ENCODE data around the gene PITPNC1.
"Not testable (repeated sequence)": the region's sequence is repeated elsewhere in the genome, so short reads cannot be mapped to it uniquely, and the experiment has no call there.

Gene PITPNC1

GRCh38 chr17:67633751-67634211 is 256.7 kb downstream of the PITPNC1 start:
- no peak for DNase-seq

DNA sequence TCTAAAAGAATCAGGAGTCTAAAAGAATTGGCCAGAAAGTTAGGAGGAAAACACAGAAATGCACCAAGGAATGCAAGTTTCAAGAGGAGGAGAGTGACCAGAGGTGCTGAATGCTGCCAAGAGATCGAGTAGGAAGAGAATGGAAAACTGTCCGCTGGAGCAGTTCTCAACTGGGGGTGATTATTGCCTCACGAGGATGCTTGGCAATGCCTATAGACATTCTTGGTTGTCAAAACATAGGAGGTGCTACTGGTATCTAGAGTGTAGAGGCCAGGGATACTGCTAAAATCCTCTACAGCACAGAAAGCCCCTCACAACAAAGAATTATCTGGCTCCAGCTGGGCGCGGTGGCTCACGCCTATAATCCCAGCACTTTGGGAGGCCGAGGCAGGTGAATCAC is 258.6 kb downstream of the PITPNC1 start:
- no peak for DNase-seq

DNA sequence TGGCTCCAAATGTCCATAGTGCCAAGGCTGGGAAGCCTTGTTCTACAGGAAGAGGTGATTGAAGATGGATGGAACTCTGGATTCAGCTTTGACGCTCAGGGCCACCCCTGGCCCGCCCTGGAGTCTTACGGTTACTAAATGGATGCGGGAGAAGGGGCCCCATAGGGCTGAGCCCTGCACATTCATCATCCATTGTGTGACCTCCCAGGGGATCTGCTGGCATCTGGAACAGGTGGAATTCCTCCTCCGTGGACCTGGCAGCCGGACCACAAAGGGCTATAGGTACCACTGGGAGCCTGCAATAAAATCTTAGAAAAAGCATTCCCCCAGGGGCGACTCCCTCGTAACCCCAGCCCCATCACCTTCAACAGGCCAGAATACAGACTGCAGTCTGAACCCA is 259.2 kb downstream of the PITPNC1 start:
- no peak for DNase-seq

DNA sequence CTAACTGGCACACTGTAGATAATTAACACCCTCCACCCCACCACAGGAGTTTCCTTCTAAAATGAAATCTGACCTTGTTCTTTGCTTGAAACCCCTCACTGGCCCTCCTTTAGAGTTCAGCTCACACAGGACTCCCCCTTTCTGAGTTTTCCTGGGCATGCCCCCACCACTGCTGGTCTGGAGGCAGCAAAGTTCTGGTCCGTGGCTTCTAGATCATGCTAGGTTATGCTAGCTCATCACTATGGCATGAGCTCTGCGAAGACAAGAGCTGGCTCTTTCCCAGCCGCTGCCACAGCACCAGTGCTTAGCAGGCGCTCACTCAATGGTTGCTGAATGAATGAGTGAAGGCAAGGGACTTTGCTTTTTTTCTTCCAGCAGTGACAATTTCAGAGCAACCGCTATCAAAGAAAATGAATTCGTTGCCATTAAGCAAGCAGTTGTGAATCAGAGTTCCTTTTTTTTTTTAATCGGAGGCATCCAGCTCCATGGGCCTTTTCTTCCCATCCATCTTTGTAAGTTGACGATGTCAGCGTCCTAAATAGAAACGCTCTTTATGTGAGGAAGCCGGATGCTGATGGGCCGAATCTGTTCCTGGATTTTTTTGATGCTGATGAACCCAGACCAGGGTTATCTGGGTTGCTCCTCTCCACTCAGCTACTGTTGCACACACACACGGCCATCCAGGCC is 259.9 kb downstream of the PITPNC1 start:
- no peak for DNase-seq

DNA sequence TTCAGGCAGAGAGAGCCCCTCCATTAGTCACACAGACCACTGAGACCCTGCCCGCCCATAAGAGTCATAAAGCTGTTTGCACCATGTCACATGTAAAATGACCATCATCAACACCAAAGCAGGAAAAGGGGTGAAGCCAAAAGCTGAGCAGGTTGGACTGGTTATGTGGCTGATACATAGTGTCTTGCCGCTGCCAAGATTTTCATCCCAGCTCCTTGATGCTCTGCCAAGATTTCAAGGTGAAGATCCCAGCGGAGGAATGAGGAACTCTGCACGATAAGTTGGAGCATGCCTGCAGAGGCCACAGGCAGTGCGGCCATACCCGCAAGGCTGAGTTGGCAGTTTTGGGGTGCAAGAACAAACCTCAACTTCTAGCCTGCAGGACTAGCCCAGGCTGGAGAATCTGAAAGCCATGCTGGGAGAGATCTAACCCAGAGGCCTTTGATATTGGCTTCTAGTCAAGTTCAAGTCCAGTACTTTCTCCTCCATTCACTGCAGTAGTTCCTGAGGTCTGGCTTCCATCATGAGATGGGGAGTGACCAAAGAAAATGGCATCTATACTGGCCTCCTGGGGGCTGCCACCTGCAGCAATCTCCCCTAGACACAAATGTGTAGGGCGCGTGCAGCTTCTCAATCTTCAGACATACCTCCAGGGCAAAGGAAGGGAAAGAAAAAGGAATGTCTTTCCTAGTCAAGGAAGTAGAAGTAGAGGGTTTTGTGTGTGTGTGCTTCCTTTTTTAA is 261.0 kb downstream of the PITPNC1 start:
- DNase-seq: peak; percentile 80

- no peak for DNase-seq
Measured at GRCh38 chr17:67638871-67639270, 261.8 kb downstream of the PITPNC1 start.

- no peak for DNase-seq
Measured at GRCh38 chr17:67639555-67639954, 262.5 kb downstream of the PITPNC1 start.

DNA sequence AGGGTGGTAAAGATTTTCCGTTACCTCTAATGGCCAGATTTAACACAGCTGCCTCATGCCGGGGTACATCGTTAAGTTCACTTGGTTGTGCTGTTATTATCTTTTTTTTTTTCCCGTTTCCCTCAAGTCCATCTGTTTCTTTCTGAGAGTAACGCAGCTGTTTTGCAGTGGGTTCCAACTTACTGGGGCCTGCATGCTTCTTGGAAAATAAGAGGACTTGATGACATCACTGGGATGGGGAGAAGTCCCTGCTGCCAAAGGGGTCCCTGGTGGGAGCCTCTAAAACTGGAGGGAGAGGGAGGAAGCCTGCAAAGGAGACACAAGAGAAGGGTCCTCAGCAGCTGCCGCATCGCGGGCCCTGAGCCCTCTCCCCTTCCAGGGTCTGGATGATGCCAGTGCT is 262.9 kb downstream of the PITPNC1 start:
- DNase-seq: no peak

- no peak for DNase-seq
Measured at GRCh38 chr17:67642488-67642887, 265.4 kb downstream of the PITPNC1 start.

DNA sequence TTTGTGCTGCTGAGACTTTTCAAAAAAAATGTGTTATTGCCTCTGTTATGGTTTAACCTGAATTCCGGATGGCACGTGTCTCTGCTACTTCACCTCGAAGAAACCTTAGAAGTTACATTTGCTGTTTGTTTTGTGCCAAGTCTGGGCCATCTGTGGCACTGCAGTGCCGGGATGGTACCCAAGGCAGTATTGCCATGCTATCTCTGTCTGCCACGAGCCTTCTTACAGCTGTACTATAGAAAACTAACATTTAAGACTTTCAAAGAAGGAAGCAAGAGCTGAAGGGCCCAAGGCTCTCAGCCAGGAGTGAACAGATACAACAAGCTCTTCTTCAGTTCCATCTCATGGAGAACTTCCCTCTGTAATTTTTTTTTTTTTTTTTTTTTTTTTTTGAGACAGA is 267.0 kb downstream of the PITPNC1 start:
- no peak for DNase-seq

DNA sequence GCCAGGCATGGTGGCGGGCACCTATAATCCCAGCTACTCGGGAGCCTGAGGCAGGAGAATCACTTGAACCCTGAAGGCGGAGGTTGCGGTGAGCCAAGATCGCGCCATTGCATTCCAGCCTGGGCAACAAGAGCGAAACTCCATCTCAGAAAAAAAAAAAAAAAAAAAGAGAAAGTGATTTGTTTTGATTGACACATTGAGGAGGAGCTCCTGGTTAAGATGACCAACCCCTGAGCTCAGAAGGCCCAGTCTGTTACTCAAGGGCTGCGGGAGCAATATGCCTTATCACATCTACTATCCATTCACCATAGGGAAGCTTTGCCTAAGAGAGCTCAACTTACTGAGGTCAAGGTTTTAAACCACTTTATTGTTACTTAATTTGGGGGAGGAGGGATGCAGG is 268.1 kb downstream of the PITPNC1 start:
- not testable (repeated sequence) for DNase-seq

GRCh38 chr17:67646472-67646871 is 269.4 kb downstream of the PITPNC1 start:
- no peak for DNase-seq

DNA sequence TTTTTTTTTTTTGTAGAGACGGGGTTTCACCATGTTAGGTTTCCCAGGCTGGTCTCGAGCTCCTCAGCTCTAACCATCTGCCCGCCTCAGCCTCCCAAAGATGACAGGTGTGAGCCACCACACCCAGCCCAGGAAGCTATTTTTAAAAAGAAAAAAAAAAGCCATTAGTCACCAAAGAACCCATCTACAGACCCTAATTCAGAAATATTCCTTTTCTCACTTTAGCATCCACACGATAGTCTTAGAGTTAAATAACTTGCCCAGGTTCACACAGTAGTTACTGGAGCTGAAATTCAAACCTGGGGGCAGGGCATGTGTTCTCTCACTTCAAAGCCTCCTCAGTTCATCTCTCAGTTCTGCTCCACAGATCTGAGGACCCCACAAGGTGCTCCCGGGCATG is 270.4 kb downstream of the PITPNC1 start:
- no peak for DNase-seq

DNA sequence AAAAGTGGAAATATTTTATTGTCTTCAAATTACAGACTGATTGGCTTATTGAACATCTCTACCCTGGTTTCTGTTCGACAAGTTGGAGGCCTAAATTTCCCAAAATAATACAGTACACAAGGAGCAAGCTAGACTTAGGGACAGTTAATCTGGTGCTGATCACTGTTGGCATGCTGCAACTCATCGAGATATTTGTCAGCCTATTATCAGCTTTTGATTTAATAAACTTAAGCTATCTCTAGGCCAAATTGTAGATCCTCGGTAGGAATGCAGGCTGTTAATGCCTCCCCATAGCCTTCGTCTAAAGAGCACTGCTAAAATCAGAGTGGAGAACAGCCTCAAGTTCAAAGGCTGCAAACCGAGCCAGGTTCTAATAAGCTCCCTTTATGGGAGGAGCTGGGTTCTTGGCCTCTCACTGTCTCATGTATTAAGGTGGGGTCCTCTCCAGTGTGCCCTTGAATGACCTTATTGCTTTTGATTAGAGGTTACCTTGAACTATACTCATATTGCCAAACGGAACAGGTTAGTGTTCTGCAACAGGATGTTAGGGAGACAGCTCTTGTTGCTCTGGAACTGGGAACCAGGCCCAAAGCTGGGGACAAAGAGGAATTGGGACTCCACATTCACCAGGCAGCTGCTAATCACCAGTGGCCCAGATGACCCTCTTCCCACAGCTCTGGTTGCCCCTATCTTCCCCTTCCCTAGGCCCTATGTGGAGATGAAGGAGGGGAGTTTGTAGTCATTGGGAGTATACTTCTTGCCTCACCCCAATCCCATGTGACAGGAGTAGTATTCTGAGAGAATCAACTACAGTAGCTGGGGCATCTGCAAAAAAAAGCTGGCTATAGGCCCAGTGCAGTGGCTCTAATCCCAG is 271.2 kb downstream of the PITPNC1 start:
- no peak for DNase-seq

GRCh38 chr17:67648906-67649295 is 271.8 kb downstream of the PITPNC1 start:
- DNase-seq: not testable (repeated sequence)

GRCh38 chr17:67649891-67650290 is 272.8 kb downstream of the PITPNC1 start:
- no peak for DNase-seq

- not testable (repeated sequence) for DNase-seq
Measured at GRCh38 chr17:67651218-67651579, 274.1 kb downstream of the PITPNC1 start.

- DNase-seq: no peak
Measured at GRCh38 chr17:67652433-67652832, 275.4 kb downstream of the PITPNC1 start.

- DNase-seq: no peak
Measured at GRCh38 chr17:67655478-67656148, 278.5 kb downstream of the PITPNC1 start.

GRCh38 chr17:67656494-67657203 is 279.6 kb downstream of the PITPNC1 start:
- no peak for DNase-seq

DNA sequence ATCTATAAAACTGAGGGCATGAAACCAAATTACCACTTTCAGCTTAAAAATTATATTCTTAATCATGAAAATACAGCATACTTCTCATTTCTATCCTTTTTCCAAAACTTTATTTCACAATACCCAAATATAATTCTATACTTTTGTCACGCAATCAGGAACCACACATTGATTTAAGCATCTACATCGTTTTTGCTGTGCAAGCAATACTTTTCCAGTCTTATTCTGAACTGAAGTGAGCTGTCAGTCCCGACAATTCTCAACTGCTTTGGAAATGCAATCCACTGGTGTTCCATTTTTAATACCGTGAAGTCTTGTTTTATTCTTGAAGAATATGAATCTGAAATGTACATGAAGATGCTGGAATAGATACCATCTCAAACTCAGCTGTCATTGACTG is 280.5 kb downstream of the PITPNC1 start:
- DNase-seq: no peak

DNA sequence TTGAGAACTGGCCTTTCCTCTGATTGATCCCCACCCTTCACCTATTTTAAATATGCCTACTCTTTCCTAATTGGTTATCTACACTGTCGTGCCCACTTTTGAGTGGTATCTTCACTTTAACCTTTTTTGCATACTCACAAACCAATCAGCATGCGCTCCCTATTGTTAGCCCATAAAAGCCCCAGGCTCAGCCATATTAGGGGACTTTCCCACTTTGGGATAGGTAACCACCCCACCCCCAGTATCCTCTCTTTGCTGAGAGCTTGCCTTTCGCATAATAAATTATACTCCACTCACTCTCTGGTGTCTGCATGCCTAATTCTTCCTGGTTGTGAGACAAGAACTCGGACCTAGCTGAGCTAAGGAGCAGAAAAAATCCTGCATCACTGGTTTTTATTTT is 281.2 kb downstream of the PITPNC1 start:
- DNase-seq: no peak
